HepG2 (cell line): ENCODE data around the gene RASA1. TPM values are rescaled to one million over a fixed set of nuclear protein-coding genes. Genes with fewer than 3 reads are reported as not detected.
A peak's percentile ranks its signal among the peaks of the same experiment; 100 is the strongest.

Source experiments
- ATAC-seq: fragments of 200-7000 bp; cut with Tn5 transposase; 3 replicates; pipeline ENCODE4 v1.9.1; 2020; ENCODE audit warnings: mild to moderate bottlenecking, moderate library complexity
- BruUV-seq: library from RNA; stranded (reverse); fragments of 400-500 nt; replicated peaks from 2 replicates; lab custom pipeline; 2021; lab: Mats Ljungman, UMichigan
- CTCF ChIA-PET: fragments of 300-600 bp; formaldehyde crosslinking; extraction: SDS; loops from one replicate; lab custom pipeline; 2021; ENCODE audit warnings: low total read pairs, inconsistent platforms, low intra/inter-chr PET ratio; lab: Yijun Ruan, JAX
- POLR2A ChIA-PET: fragments of 350-600 bp; sonication (Branson Sonifier 250); formaldehyde crosslinking; loops from one replicate; lab custom pipeline; 2020; ENCODE audit warnings: antibody characterized with exemption, inconsistent platforms; lab: Yijun Ruan, JAX
- DNase-seq: peaks from one replicate; pipeline ENCODE4 v3.0.0-alpha.2; 2015; ENCODE audit warnings: low spot score
- FAIRE-seq: peaks from 3 replicates; lab custom pipeline; 2011; peaks lifted over from hg19 to GRCh38; lab: Jason Lieb, UNC
- H2AFZ ChIP-seq: one replicate; pipeline ENCODE4 v1.6.1; 2011; ENCODE audit warnings: low read length, inconsistent platforms
- H3K27ac ChIP-seq: fragments of 300-600 bp; 3 replicates; pipeline ENCODE4 v1.8.0; 2011; ENCODE audit warnings: mixed run types, mild to moderate bottlenecking, mixed read lengths, low read length, inconsistent platforms; ENCODE audit not compliant: insufficient read depth; ENCODE audit errors: extremely low read length
- H3K27me3 ChIP-seq, 2 experiments: fragments of 200-600 bp in 1 of 2; 2 replicates in 1 of 2; 3 replicates in 1 of 2; pipeline versions ENCODE4 v1.6.0 to v1.8.0; 2011; ENCODE audit warnings: low read length in 2 of 2, mild to moderate bottlenecking in 2 of 2, moderate library complexity in 2 of 2, inconsistent platforms in 1 of 2; ENCODE audit not compliant: insufficient read depth in 2 of 2, control insufficient read depth in 1 of 2
- H3K36me3 ChIP-seq, 2 experiments: fragments of 200-600 bp in 1 of 2; replicated peaks in 1 of 2; 2 replicates in 1 of 2; 3 replicates in 1 of 2; pipeline versions ENCODE4 v1.5.1 to v1.8.0; 2011; ENCODE audit warnings: low read length in 2 of 2, inconsistent platforms in 1 of 2; ENCODE audit not compliant: insufficient read depth in 2 of 2, control insufficient read depth in 1 of 2
- H3K4me1 ChIP-seq: 2 replicates; pipeline ENCODE4 v1.5.1; 2012; ENCODE audit warnings: low read length, inconsistent platforms; ENCODE audit not compliant: insufficient read depth
- H3K4me2 ChIP-seq: 2 replicates; pipeline ENCODE4 v1.6.0; 2011; ENCODE audit warnings: low read depth, low read length, inconsistent platforms
- H3K4me3 ChIP-seq, 3 experiments: fragments of 200-600 bp in 1 of 3; sonication (generic), shearing (Covaris generic) in 1 of 3; replicated peaks in 1 of 3; 2 replicates each; pipeline ENCODE4 v1.5.1; 2011 to 2016; ENCODE audit warnings: low read length in 3 of 3, inconsistent platforms in 2 of 3, low read depth in 2 of 3, mild to moderate bottlenecking in 2 of 3, control low read depth in 1 of 3, mixed read lengths in 1 of 3; ENCODE audit not compliant: insufficient read depth in 1 of 3
- H3K79me2 ChIP-seq: one replicate; pipeline ENCODE4 v1.6.1; 2011; ENCODE audit warnings: low read length, inconsistent platforms; ENCODE audit not compliant: insufficient read depth
- H3K9ac ChIP-seq: 2 replicates; pipeline ENCODE4 v1.6.0; 2011; ENCODE audit warnings: mild to moderate bottlenecking, low read depth, low read length, inconsistent platforms; ENCODE audit not compliant: insufficient read depth
- H3K9me3 ChIP-seq: 2 replicates; pipeline ENCODE4 v1.5.1; 2012; ENCODE audit warnings: mild to moderate bottlenecking, low read length
- H4K20me1 ChIP-seq: 2 replicates; pipeline ENCODE4 v1.6.0; 2011; ENCODE audit warnings: inconsistent platforms, mild to moderate bottlenecking, low read length, moderate library complexity; ENCODE audit not compliant: insufficient read depth
- ATM ChIP-seq: fragments of 450-650 bp; IDR thresholded peaks from 2 replicates; pipeline ENCODE4 v1.7.1; 2017; ENCODE audit warnings: mild to moderate bottlenecking, borderline replicate concordance
- MAFF ChIP-seq: IDR thresholded peaks from 2 replicates; pipeline ENCODE4 v1.6.1; 2011; ENCODE audit warnings: low read depth, low read length, improper control_type of control experiment
- MAFK ChIP-seq, 2 experiments: IDR thresholded peaks in 1 of 2; conservative IDR thresholded peaks in 1 of 2; 2 replicates each; pipeline ENCODE4 v1.6.1; 2011; ENCODE audit warnings: improper control_type of control experiment in 2 of 2, low read length in 2 of 2
- SALL1 ChIP-seq: sonication (generic); formaldehyde crosslinking; IDR thresholded peaks from 2 replicates; pipeline ENCODE4 v1.8.0; 2022; ENCODE audit warnings: mild to moderate bottlenecking, missing genetic modification reagents
- ZBTB49 ChIP-seq: sonication (generic); formaldehyde crosslinking; IDR thresholded peaks from 2 replicates; pipeline ENCODE4 v1.4.0; 2020; ENCODE audit warnings: missing genetic modification reagents, borderline replicate concordance
- ZNF280D ChIP-seq: sonication (generic); formaldehyde crosslinking; IDR thresholded peaks from 2 replicates; pipeline ENCODE4 v1.5.1; 2020; ENCODE audit warnings: mild to moderate bottlenecking, missing genetic modification reagents
- WGBS: methylation state at CpG from one replicate; pipeline ENCODE4 v1.1.6; 2017; ENCODE audit warnings: low lambda C conversion rate; 5-methylcytosine and 5-hydroxymethylcytosine counted together
- in situ Hi-C: cut with HindIII; loops from 2 replicates; pipeline ENCODE4 v1.10.0; 2017; ENCODE audit warnings: low pct_unique_long_range_greater_than_20kb; ENCODE audit not compliant: extremely low pct_ligation_motif_present
- intact Hi-C: fragments of 100-400 bp; cut with micrococcal nuclease; formaldehyde crosslinking; loops from one replicate; pipeline ENCODE4 v1.10.0; 2022; ENCODE audit not compliant: unreplicated experiment
- polyA plus RNA-seq, 8 experiments: library from polyadenylated mRNA; depleted of rRNA in 3 of 8; stranded (reverse) in 7 of 8; unstranded in 1 of 8; fragments of >200 nt; fragmentation: Illumina TruSeq in 4 of 8; extraction: Trizol in 4 of 8; gene quantifications; 2 replicates each; pipeline versions ENCODE4 v1.2.1 to v1.2.3, GENCODE V29; 2011 to 2016; ENCODE audit warnings: low read depth in 4 of 8, missing spikeins in 1 of 8, mixed read lengths in 1 of 8; ENCODE audit not compliant: insufficient read depth in 1 of 8
- total RNA-seq, 5 experiments: library from RNA; depleted of rRNA; stranded (reverse); fragments of >200 nt; fragmentation: Illumina TruSeq; extraction: Trizol; gene quantifications; 2 replicates each; pipeline ENCODE4 v1.2.3, GENCODE V29; 2016; ENCODE audit warnings: low read depth in 1 of 5
- TF ChIP-seq, protein P1 (sequence below): sonication (generic); formaldehyde crosslinking; IDR thresholded peaks from 2 replicates; pipeline ENCODE4 v1.4.0; 2020; ENCODE audit warnings: missing genetic modification reagents

The RASA1 gene
- total and polyA plus RNA-seq, 2 of the 13 experiments (the other 11 are each of a cell fraction or from before 2014, with no cell fraction given): 19.5 to 20.5 TPM

- Histone ChIP-seq H3K79me2 (no peaks in the 10 kb centered on the region), H4K20me1 (no peaks in the 10 kb centered on the region), H3K9ac (no peak overlapping the region), H3K4me2 (no peak overlapping the region), H3K27ac (no peak overlapping the region), H3K4me1 (no peaks in the 10 kb centered on the region), H3K36me3 (no peaks in the 10 kb centered on the region), H3K4me3 (no peak overlapping the region), H3K9me3 (no peaks in the 10 kb centered on the region), H2AFZ (no peak overlapping the region), H3K27me3 (no peaks in the 10 kb centered on the region)
- CTCF ChIA-PET: no interaction called here
- intact Hi-C loops (loop anchor here (2.0 kb wide), 1 partner anchor 1267 kb away; no protein-coding TSS in a partner anchor), in situ Hi-C loops (loop anchor here (25.0 kb wide), 1 partner anchor 1264 kb away; no protein-coding TSS in a partner anchor)
- no TSS peak for BruUV-seq
- no peak for ATAC-seq
- WGBS: 5% methylated on average over 1 of the region's 1 CpG
- POLR2A ChIA-PET: no interaction called here
- DNase-seq: no peak
- no peak for FAIRE-seq
- TF ChIP-seq ZNF280D (CRISPR knock-in tag): no peak
- TF ChIP-seq MAFF: peak; percentile 65
- peak; percentile 66 to 82 for TF ChIP-seq MAFK (conservative IDR thresholded peaks at IDR 0.05 in 1 of 2, IDR thresholded peaks at IDR 0.05 in 1 of 2; ENCODE audit: low read length in 2 of 2)
These were observed 156.1 kb downstream of the RASA1 start for GRCh38 chr5:87423755-87424154.

GRCh38 chr5:87430863-87431457 is 163.3 kb downstream of the RASA1 start:
- H3K4me3 ChIP-seq: no peak overlapping the region
- no peak overlapping the region for H3K27ac ChIP-seq
- ChIA-PET POLR2A (no interaction called here), CTCF (no interaction called here)
- in situ Hi-C loops (no loop called here), intact Hi-C loops (no loop called here)
- H3K27me3 ChIP-seq: no peaks in the 10 kb centered on the region
- FAIRE-seq (no peak), ATAC-seq (no peak)
- H3K36me3 ChIP-seq: no peaks in the 10 kb centered on the region
- H3K9me3 ChIP-seq: no peaks in the 10 kb centered on the region
- TF ChIP-seq, protein P1, sequence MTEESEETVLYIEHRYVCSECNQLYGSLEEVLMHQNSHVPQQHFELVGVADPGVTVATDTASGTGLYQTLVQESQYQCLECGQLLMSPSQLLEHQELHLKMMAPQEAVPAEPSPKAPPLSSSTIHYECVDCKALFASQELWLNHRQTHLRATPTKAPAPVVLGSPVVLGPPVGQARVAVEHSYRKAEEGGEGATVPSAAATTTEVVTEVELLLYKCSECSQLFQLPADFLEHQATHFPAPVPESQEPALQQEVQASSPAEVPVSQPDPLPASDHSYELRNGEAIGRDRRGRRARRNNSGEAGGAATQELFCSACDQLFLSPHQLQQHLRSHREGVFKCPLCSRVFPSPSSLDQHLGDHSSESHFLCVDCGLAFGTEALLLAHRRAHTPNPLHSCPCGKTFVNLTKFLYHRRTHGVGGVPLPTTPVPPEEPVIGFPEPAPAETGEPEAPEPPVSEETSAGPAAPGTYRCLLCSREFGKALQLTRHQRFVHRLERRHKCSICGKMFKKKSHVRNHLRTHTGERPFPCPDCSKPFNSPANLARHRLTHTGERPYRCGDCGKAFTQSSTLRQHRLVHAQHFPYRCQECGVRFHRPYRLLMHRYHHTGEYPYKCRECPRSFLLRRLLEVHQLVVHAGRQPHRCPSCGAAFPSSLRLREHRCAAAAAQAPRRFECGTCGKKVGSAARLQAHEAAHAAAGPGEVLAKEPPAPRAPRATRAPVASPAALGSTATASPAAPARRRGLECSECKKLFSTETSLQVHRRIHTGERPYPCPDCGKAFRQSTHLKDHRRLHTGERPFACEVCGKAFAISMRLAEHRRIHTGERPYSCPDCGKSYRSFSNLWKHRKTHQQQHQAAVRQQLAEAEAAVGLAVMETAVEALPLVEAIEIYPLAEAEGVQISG (CRISPR knock-in tag): no peak
- TF ChIP-seq ZBTB49 (CRISPR knock-in tag) (no peak), SALL1 (no peak), ATM (no peak)
- TF ChIP-seq, all 625 proteins: peak for 0
- H3K9ac ChIP-seq: no peak overlapping the region
- no TSS peak for BruUV-seq
- H2AFZ ChIP-seq: no peak overlapping the region
- H3K79me2 ChIP-seq: no peaks in the 10 kb centered on the region
- no peak for DNase-seq
- no peaks in the 10 kb centered on the region for H4K20me1 ChIP-seq
- no peak overlapping the region for H3K4me2 ChIP-seq
- H3K4me1 ChIP-seq: no peaks in the 10 kb centered on the region
